HuH-7.5 (cell line): ENCODE measurements around the gene KRTAP29-1.
"Not testable (repeated sequence)": the region's sequence is repeated elsewhere in the genome, so short reads cannot be mapped to it uniquely, and the experiment has no call there.

Experiments
- DNase-seq: peaks from one replicate; pipeline ENCODE4 v3.0.0; 2011; ENCODE audit warnings: low spot score

KRTAP29-1 gene

GRCh38 chr17:41298458-41299135 lies 4.1 kb downstream of the KRTAP29-1 start:
- no peak for DNase-seq

DNA sequence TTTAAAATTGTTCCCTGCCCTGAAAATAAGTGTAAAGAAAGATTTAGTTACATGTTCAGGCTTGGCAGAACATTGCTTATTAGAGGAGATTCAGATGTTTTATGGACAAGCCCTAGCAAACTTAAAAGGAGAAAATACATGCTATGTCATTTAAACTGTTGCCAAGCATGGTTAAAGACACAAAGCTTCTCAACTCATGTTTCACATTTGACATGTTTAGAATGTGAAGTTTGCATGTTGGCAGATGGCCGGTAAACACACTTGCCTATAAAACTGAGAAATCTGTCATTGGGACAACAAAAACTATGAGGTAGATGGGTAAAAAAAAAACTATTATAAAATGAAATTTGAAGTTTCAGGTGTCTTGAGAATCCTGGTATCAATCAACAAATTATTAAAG lies 5.8 kb downstream of the KRTAP29-1 start:
- no peak for DNase-seq

DNA sequence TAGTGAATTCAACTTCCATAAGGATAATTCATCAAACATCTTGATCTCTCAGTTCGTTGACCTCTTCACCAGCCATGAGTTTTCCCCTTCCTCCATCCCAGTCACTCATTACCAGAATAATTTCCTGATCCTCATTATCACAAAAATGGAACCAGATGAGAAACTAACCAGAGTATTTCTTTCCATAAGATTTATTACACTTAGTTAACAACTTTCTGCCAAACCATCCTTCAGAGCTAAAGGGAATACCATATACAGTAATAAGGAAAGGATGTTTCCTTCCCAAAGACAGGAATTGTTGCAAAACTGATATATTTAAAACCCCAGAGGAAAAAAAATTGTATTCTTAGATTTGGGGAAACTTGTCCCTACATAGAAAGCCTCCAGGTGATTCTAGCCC lies 8.6 kb downstream of the KRTAP29-1 start:
- no peak for DNase-seq

DNA sequence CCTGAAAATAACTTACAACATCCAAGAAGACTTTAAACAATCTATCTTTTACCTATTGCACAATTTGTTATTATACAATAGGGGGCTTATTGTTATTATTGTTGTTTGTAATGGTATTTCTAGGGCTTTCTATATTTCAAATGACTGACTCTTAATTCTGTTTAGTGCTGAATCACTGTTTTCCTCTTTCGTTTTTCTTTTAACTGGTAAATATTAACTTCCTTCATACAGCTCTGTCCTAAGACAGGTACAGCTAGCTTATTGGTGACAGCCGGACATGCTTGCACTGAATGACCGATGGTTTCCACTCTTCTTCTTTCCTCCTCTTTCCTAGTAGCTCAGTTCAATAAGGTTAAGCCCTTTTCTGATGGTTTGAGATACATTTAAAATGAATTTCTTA lies 15.6 kb downstream of the KRTAP29-1 start:
- no peak for DNase-seq

DNA sequence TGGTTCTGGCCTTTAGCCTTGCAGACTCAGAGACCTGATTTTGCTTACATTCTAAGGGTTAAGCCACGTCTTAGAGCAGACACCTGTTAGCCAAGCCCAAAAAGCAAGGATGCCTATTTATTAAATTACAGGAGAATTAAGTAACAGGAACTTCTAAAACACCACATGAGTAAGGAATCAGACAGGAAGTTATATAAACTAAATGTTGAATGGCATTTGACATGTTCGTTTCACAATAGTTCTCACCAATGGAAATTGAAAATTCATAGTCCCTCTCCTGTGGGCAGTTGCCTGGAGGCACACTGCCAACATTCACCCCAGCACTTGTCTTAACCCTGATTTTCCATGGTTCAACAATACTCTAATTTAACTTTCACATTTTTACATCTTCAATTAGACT lies 18.1 kb downstream of the KRTAP29-1 start:
- DNase-seq = no peak

GRCh38 chr17:41284043-41284442 lies 18.6 kb downstream of the KRTAP29-1 start:
- no peak for DNase-seq

GRCh38 chr17:41278176-41278955 lies 24.3 kb downstream of the KRTAP29-1 start:
- DNase-seq = no peak

- DNase-seq = not testable (repeated sequence)
Measured at GRCh38 chr17:41275648-41276190, 26.9 kb downstream of the KRTAP29-1 start, which contains the start of gene KRTAP9-7. Gene KRTAP9-7, plus strand, starts transcription at chr17:41275698. Its CDS starts 0 bp downstream, at chr17:41275698.

GRCh38 chr17:41271858-41272257 lies 30.8 kb downstream of the KRTAP29-1 start:
- DNase-seq = no peak

GRCh38 chr17:41271323-41271722 lies 31.3 kb downstream of the KRTAP29-1 start:
- not testable (repeated sequence) for DNase-seq

GRCh38 chr17:41267711-41268110 lies 34.9 kb downstream of the KRTAP29-1 start:
- DNase-seq = no peak

DNA sequence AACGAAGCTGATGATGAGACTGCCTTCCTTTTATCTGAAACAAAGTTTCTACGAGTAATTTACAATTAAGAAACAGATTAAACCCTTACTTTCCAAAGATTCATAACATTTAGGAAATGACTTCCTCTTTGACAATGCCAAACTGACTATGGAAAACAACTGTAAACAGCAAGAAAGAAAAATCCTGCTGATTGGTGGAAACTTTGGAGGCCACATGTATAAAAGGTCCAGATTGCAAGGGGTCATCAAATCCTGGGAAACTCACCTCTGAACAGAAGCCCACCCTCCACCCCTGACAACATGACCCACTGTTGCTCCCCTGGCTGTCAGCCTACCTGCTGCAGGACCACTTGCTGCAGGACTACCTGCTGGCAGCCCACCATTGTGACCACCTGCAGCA lies 37.6 kb downstream of the KRTAP29-1 start, which contains the start of gene KRTAP9-6:
Gene KRTAP9-6, plus strand, starts transcription at position 301 of the 400 bp plus-strand sequence. Its CDS starts 0 bp downstream, at position 301.
- no peak for DNase-seq

GRCh38 chr17:41264599-41264998 lies 38.1 kb downstream of the KRTAP29-1 start:
- DNase-seq = no peak

GRCh38 chr17:41263212-41263611 lies 39.4 kb downstream of the KRTAP29-1 start:
- DNase-seq = no peak

- DNase-seq = no peak
Measured at GRCh38 chr17:41258406-41258805, 44.2 kb downstream of the KRTAP29-1 start.

GRCh38 chr17:41256291-41256685 lies 46.4 kb downstream of the KRTAP29-1 start:
- no peak for DNase-seq

DNA sequence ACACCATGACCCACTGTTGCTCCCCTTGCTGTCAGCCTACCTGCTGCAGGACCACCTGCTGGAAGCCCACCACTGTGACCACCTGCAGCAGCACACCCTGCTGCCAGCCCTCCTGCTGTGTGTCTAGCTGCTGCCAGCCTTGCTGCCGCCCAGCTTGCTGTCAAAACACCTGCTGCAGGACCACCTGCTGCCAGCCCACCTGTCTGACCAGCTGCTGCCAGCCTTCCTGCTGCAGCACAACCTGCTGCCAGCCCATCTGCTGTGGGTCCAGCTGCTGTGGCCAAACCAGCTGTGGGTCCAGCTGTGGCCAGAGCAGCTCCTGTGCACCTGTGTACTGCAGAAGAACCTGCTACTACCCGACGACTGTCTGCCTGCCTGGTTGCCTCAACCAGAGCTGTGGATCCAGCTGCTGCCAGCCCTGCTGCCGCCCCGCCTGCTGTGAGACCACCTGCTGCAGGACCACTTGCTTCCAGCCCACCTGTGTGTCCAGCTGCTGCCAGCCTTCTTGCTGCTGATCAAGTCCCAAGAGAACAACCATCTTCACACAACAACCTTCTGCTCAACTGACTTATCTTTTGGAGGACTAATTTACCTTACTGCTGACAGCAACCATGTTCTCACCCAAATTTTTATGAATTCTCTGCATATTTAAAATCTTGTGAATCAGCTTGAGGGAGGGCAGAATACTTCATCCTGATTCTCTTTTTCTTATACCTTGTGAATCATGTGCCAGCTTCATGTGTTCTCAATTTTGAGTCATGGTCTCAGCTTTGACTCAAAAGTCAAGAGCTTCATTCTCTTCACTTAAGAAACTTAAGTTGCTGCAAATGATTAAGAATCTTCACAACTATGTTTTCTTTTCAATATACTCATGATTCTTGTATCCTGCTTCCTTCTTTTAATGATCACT lies 47.0 kb downstream of the KRTAP29-1 start, which contains the start of gene KRTAP9-9:
Gene KRTAP9-9, plus strand, starts transcription at position 4 of the 910 bp plus-strand sequence.
- not testable (repeated sequence) for DNase-seq

DNA sequence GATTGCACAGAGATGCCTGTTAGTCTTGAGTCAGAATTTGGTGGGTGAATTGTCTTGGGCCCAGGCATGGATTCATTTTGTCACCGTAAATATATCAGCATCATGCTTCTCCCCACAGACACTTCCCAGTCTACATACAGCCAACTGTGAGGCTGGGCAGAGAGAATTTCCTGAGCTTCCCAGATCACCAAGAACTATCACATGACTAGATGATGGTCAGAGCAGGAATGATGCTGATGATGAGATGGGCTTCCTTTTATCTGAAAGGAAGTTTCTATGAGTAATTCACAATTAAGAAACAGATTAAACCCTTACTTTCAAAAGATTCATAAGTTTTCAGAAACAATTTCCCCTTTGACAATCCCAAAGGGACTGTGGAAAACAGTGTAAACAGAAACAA lies 47.8 kb downstream of the KRTAP29-1 start:
- no peak for DNase-seq
